ENCODE measurements around the gene DROSHA. TPM values are rescaled to one million over a fixed set of nuclear protein-coding genes. Genes with fewer than 3 reads are reported as not detected.

DROSHA gene
- total and polyA plus RNA-seq, 2 of the 8 experiments (the other 6 are each of a cell fraction or from before 2014, with no cell fraction given) = 65.9 to 122 TPM

GRCh38 chr5:31407921-31408693, 123.8 kb downstream of the DROSHA start (continued):
- TF ChIP-seq HDAC2 (IDR thresholded peaks at IDR 0.05; ENCODE audit: borderline replicate concordance in 1 of 2, low read depth in 2 of 2, low read length in 2 of 2) (no peak), SIX5 (IDR thresholded peaks at IDR 0.05; ENCODE audit: low read depth, low read length) (no peak), RXRA (IDR thresholded peaks at IDR 0.05; ENCODE audit: insufficient read depth, low read depth, low read length) (no peak), SUZ12 (IDR thresholded peaks at IDR 0.05; ENCODE audit: low read length) (no peak)

All from H1 (cell line).